HG03565 (cell line): ENCODE results near the gene DSCAM.
"Not testable (repeated sequence)": the region's sequence is repeated elsewhere in the genome, so short reads cannot be mapped to it uniquely, and the experiment has no call there.

ENCODE experiments used
- ATAC-seq: cut with Tn5 transposase; IDR thresholded peaks from one replicate; pipeline ENCODE4 v1.9.1; 2021; ENCODE audit warnings: mild to moderate bottlenecking, moderate library complexity; ENCODE audit not compliant: unreplicated experiment

Gene DSCAM

DNA sequence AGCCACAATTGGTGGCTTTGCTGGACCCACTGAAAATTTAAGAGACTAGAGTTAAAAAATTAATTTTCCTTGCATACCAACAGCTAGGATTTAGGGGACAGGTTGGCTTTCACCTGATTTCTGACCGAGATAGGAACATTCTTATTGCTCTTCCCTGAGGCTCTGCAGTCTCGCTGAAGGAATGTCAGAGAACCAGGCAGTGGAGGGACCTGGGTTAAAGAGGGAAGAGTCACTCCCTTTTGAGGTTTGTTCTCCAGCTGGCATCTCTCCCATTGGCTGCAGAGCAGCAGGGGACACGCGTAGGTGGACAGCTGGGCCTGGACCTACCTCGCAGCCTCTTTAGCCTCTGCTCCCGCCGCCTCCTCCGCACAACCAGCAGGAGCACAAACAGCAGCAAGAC is 772.2 kb downstream of the DSCAM start:
- no peak for ATAC-seq

DNA sequence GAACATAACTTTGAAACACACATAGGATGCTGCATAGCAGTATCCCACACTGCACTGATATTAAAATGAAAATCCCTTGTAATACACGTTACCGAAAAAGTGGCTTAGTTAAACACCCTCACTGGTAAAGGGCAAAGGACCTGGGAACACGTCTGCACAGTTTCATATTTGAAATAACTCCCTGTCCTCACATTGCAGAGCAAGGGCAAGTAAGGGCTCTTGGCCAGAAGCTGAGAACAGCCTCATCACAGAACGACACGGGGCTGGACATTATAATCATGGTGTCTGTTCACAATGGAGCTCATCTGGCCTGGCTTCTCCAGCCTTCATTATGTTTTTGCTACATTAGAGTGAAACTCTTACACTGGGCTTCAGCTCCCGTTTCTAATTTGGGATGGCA is 772.8 kb downstream of the DSCAM start:
- ATAC-seq: no peak

- ATAC-seq: no peak
These were observed 773.3 kb downstream of the DSCAM start for GRCh38 chr21:40073642-40074041.

DNA sequence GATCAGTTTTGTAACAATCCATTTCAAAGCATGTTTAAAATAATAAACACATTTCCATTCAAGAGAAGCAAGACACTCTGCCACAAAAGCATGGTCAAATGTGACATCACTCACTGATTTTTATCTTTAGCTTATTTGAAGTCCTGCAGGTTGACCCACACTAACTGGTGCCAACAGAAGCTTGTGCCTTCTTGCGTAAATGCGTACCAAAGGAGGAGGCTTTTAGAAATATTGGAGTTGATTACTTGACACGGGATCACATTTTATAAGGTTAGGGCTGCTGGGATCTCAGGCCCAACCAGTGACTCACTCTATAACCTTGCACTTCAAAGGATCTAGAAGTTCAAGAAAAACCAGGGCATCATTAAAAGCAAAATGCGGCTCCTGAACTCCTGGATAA is 776.1 kb downstream of the DSCAM start:
- no peak for ATAC-seq

DNA sequence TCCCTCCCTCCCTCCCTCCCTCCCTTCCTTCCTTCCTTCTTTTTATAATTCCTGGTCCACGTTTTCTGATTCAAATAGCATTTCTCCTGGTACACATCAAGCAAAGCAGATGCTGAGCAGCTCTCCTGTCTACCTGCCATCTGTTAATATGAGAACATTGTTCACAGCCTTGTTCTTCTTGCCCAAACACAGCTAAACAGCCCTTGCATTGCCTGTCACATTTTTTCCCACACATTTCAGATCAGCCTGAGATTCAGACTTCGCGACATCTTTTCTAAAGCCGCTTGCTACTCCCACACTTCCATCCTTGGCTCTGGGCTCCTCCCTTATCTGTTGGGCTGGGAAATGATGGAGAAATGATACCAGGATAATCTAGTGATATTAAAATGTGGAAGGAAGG is 779.2 kb downstream of the DSCAM start:
- no peak for ATAC-seq

DNA sequence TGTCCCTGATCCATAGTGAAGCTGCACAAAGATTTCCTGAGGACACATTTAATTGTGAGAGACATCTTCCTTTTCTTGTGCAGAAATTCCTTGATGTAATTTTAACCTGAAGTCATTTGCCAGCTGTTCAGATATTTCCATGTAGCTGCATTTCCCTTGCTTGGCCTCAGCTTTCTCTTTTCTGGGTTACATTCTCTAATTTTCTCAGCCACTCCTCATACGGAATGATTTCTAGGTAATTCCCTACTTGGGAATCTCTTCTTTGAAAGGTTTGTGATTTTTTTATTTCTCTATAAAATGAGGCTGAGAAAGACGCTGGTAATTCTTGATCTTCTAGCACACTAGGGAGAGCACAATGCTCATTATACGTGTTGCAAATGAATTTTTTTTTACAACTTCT is 780.7 kb downstream of the DSCAM start:
- no peak for ATAC-seq

GRCh38 chr21:40060083-40060677 is 786.8 kb downstream of the DSCAM start:
- ATAC-seq: no peak

DNA sequence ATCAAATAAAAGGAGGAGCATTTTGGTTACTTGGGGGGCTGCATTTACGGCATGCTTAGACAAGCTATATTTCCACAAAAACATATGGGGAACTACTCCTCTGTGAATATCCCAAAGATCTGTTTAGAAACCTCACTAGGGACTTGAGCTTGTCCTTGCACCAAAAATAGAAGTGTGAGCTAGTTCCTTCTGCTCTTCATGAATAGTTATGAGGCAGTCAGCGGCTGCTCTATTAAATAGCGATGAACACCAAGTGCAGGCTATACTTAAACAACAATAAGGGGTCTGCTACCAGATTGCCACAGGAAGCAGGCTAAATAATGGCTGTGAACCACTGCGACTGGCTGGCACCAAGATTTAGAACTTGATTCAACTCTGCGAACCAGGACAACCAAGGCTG is 789.6 kb downstream of the DSCAM start:
- ATAC-seq: no peak

DNA sequence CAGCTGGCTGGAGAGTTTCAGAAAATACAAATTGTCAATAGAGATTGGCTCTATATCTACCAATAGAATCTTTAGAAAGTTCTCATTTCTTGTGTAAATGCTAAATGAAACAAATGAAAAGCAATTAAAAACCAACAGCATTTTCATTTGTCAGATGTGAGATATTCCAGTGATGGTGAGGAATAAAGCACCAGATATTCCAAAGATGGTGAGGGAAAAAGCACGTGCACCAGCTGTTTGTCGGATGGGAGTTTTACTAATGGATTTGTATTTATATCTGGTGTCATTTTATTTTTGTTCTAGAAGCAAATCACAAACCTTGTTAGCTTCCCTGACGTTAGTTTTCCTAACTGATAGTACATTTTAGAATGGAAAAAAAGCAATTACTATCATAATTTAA is 790.9 kb downstream of the DSCAM start:
- ATAC-seq: no peak

- ATAC-seq: no peak
These were observed 792.6 kb downstream of the DSCAM start for GRCh38 chr21:40054403-40054802.

DNA sequence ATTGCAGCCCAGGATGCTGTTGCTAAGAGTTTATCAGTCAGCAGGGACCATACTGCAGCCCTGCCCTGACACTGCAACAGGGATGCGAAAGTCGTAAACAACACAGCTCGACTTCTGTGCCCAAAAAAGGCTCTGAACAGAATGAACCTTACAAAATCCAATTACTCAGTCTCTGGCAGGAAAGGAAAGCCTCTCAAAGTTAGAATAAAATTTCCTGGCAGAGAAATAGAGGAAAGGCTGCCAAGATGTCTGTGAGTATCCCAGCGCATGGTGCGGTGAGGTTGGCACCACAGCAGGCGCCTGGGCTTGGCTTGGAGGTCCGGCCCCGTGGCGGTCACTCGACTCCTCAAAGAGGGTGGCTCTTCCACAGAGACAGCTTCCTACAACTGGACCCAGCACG is 794.0 kb downstream of the DSCAM start:
- no peak for ATAC-seq

GRCh38 chr21:40052276-40052675 is 794.7 kb downstream of the DSCAM start:
- no peak for ATAC-seq

DNA sequence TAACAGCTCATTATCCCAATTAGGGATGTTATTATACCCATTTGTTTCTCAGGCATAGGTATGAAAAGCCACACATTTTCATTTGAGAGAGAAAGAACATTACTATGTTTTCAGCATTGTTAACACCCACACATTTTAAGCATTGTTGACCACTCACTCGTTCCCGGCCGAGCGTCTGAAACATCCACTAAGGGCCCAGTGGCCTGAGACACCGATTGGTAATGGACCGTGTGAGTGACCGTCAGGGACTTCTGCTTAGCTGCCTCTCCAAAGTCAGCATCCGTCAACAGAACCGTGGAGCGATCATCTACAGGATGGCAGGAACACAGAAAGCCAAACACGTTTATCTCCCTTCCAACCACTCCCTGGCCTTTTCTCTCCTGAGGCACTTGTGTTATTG is 795.2 kb downstream of the DSCAM start:
- ATAC-seq: no peak

DNA sequence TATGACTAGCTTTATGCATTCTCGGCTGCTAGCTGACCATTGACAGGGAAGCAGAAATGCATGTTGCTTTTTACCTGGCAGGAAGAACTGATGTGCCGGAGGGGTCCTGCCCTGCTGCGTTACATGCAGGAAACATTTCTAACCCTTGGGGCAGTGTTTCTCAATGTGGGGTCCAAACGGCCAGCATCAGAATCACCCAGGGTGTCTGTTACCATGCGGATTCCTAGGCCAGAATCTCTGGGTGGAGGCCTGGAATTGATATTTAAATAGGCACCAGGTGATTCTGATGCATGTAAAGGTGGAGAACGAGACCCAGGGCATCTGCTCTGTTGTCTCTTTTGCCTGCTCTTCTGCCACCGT is 797.0 kb downstream of the DSCAM start:
- no peak for ATAC-seq

- no peak for ATAC-seq
These were observed 797.7 kb downstream of the DSCAM start for GRCh38 chr21:40049031-40049930.

- no peak for ATAC-seq
These were observed 798.8 kb downstream of the DSCAM start for GRCh38 chr21:40047993-40048730.

DNA sequence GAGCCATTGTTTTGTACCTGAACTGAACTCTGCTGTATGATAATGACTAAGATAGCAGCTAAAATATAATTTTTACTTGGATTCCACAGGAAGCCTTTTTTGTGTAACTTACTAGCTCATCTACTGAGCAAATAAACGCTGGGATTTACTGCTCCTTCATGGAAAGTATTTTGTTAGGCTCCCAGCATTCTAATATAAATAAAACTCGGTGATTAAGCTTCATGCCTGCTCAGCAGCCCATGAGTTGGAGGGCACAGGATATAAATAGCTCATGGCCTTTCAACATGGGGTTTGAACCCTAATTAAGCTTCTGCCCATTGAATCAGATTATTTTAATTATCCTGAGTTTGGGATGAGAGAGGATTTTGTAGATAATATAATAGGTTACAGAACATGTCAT is 799.7 kb downstream of the DSCAM start:
- no peak for ATAC-seq

DNA sequence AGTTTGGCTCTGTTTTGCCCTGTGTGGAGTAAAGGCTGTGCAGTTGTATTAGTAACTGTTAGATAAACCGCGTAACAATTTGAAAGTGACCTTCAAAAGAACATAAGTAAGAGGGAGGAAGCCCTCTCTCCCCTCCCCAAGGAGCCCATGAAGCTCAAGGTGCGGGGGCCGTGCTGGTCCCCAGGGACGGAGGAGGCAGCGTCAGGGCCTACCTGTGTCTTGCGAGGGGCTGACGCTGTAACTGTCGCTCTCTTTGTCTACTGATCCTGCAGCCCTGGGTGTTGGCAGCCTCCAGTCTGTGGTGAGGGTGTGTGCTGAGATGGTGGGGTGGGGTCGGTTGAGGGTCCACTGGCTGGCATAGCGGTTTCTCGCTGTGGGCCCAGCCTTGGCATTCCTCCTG is 803.1 kb downstream of the DSCAM start:
- ATAC-seq: no peak

GRCh38 chr21:40043423-40043822 is 803.5 kb downstream of the DSCAM start:
- no peak for ATAC-seq

GRCh38 chr21:40041446-40041845 is 805.5 kb downstream of the DSCAM start:
- no peak for ATAC-seq

DNA sequence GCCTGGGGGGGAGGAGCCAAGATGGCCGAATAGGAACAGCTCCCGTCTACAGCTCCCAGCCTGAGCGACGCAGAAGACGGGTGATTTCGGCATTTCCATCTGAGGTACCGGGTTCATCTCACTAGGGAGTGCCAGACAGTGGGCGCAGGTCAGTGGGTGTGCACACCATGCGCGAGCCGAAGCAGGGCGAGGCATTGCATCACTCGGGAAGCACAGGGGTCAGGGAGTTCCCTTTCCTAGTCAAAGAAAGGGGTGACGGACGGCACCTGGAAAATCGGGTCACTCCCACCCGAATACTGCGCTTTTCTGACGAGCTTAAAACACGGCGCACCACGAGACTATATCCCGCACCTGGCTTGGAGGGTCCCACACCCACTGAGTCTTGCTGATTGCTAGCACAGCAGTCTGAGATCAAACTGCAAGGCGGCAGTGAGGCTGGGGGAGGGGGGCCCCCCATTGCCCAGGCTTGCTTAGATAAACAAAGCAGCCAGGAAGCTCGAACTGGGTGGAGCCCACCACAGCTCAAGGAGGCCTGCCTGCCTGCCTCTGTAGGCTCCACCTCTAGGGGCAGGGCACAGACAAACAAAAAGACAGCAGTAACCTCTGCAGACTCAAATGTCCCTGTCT is 813.7 kb downstream of the DSCAM start:
- not testable (repeated sequence) for ATAC-seq
